Stimulated activated CD4-positive, alpha-beta T cell treated with anti-CD3 and anti-CD28 coated beads, Interleukin-15, amount 100 ng/mL, for 48 hours (primary cell): Measurements from ENCODE around the gene WASF2.
"Not testable (repeated sequence)": the region's sequence is repeated elsewhere in the genome, so short reads cannot be mapped to it uniquely, and the experiment has no call there.

Experiments
- DNase-seq, 2 donors: peaks; one replicate each; pipeline ENCODE4 v3.0.0-alpha.2; 2020; ENCODE audit warnings: low read depth in 2 of 2

Gene WASF2

GRCh38 chr1:27418326-27419185 is 71.4 kb downstream of the WASF2 start:
- DNase-seq = peak; percentile 62

GRCh38 chr1:27417713-27418112 is 72.3 kb downstream of the WASF2 start:
- no peak for DNase-seq

- peak in 1 of 2 donors; percentile 50 for DNase-seq
These were observed 73.4 kb downstream of the WASF2 start for GRCh38 chr1:27416387-27417111.

DNA sequence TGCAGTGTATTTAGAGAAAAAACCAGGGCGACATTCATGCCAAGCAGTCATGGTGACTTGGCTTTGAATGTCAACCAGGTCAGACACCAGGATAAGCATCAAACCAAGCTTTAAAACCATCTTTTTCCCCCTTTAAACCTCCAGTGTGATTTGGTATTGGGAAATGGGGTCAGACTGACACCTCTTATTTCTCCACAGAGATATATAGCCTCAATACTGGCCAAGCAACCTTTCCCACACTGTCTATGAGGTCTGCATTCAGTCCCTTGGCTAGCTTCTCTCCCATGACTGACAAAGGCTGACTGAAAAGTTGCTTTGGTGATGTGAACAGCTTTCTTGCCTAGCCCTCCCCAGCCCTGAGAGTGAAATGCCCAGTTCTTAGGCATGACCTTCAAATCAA is 75.9 kb downstream of the WASF2 start:
- no peak for DNase-seq

DNA sequence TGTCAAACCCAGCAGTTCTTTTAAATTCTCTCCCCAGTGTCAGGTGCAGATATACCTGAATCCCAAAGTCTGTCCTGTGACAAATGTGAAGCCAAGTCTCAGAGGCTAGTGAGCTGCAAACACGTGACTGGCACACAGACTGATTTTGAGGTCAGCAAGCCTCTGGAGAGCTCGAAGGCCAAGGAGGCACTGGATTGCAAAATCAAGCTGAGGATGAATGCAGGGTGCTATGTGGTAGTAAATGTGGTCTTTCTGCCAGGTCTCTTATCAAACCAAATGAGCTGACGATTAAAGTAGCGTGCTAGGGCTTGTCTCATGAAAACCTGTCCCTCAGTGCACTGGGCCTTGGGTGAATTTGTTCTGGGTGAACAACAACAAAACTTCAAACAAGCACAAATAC is 77.0 kb downstream of the WASF2 start:
- DNase-seq = no peak

DNA sequence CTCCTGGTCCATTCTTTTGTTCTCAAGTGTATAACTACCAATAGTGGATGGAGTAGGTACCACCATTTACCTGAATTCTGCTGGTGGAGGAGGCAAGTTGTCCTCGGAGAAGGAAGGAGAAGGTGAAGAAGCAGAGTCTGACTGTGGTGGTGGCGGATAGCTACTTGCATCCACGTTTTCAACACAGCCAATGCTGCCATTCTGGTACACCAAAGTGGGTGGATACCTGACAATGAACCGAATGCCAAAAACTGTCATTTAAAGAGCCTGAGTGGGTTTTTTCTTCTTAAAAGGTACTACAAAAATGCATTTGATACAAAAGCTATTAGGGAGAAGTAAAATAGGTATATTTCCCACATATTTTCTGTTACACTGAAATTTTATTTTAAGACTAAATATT is 77.5 kb downstream of the WASF2 start:
- no peak for DNase-seq

DNA sequence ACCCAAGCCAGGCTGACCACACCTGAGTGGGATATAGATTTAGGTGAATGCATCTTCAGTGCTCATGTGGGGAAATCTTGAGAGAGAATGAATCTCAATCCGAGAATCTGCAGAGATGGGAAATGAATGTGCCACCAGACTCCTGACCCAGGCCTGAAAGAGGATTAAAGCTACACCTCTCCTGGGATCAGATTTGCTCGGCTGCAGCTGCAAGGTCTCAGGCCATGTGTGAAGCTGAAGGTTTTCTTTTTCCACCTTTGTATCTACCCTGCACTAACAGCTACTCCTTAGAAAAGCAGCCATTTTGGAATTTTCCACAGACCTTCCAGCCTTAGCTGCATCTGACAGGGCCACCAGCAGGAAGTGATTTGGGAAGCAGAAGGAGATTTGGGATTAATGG is 79.3 kb downstream of the WASF2 start:
- DNase-seq = no peak

DNA sequence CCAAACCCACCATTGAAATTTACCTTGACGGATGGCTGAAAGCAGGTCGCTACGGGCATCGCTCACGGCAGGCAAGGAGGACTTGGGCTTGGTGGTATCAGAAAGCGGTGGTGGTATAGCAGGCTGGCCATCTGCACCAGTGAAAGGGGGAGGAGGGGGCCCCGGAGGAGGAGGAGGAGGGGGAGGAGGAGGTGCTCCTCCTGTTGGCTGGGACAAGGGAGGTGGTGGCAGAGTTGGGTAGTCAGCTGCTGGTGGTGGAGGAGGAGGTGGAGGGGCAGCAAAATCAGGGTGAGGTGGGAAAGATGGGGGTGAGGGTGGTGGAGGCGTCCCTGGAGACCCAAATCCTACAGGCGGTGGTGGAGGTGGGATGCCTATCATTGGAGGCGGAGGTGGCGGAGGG is 80.3 kb downstream of the WASF2 start:
- DNase-seq = no peak

DNA sequence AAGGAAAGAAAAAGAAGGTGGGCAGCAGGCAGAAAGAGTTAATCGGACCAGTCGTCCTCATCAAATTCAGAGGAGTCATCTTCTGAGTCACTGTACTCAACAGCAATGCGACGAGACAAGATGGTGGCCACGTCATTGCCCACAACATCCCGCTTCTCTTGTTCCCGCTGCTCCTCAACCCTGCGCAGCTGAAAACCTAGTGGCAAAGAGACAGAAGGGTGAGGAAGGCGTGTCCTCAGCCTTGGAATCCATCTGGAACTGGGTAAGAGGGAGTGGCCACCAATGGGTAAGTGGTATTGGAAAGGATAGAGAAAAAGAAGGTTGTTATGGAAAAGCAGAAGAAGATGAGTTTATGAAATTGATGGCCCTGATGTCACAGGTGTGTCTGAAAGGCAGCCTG is 81.8 kb downstream of the WASF2 start:
- DNase-seq = no peak

DNA sequence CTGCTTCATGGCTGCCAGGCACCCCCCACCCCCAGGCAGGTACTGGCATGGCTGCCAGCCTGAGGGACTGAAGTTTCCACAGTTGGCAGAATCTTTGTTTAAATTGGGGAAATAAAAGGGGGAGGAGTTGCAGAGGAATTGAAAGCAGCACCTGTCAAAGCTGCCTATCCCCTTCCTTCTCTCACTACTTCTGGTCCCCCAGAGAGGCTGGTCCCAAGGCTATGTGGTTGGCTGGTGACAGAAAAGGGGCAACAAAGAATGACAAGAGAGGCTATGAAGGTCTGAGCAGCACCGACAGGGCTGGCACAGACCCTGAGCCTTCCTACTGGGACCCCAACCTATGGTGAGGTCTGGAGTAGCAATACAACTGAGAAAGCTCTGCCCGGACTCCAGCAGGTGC is 83.2 kb downstream of the WASF2 start:
- not testable (repeated sequence) for DNase-seq

DNA sequence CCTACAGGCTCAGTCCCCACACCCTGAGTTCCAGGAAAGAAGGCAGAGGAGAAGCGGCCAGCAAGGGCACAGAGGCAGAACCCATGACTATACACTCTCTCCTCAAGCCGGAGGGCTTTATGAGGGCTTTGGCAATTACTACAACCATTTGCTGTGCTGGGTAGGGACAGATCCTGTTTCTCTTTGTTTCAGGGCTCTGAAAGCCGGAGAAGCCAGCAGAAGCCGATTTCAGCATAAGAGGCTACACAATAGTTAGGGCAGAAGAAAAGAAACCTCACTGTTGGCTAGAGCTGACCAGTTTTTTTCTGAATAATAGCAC is 83.6 kb downstream of the WASF2 start:
- no peak for DNase-seq

DNA sequence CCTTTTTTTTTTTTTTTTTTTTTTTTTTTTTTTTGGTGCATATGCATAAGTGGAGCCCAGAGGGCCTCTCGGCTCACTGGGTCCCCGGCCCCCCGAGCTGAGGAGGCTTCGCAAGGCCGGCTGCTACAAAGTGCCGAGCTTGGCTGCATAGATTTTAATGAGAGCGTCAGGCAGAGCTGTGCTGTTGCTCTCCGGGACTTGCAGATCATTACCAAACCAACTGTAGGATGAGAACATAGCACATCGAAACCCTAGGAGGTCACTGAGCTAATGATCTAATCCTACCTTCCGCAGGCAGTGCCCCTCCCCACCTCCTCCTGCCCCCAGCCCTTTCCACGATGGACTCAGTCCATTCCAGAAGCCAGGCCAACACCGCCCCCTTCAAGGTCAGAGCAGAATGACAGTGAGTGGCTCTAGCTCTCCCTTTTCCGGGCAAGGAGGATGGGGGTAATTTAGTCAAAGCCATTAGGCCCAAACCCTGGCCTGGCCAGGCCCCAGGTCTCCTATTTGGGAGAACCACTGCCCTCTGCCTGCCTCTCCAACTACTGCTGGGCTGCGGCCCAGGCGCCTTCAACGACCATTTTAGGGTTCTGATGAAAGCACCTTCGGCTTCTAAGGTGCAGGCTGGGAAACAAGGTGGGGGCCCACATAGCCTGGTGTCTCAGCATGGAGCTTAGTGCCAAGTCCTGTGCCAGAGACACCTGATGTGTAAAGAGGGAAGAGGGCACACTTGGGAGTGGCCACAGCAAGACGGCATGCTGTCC is 84.2 kb downstream of the WASF2 start:
- not testable (repeated sequence) for DNase-seq

- DNase-seq = no peak
These were observed 84.9 kb downstream of the WASF2 start for GRCh38 chr1:27405074-27405473.

- DNase-seq = no peak
These were observed 86.0 kb downstream of the WASF2 start for GRCh38 chr1:27403931-27404330.

DNA sequence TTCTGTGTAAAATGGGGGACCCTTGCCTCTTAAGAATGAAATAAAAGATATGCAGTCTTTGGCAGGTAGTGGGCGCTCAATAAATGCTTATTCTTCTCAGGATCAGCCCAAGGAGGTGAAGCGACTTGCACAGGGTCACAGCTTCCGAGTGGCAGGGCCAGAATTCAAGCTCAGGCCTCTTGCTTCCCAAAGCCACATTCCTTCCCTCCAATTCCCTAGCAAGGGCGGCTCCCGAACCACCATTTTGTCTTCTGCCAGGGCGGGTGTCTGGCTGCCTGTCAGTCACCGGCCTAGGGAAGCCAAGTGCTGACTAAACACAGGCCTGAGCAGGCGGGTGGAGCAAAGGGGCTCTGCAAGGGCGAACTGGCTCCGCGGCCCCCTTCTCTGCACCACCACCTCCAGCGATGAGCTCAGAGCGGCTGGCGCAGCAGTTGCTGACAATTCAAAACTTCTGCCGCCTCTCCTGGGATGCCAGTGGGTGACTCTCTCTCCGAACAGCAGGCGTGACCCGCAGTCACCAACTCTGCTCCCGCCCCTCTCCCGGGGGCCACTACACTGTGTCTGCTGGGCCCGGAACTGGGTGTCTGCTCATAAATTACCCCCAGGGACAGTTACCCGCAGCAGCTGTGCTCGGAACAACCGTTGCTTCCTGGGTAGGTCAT is 86.8 kb downstream of the WASF2 start:
- no peak for DNase-seq

- DNase-seq = no peak
These were observed 87.6 kb downstream of the WASF2 start for GRCh38 chr1:27402349-27402754.

GRCh38 chr1:27400963-27401341 is 89.0 kb downstream of the WASF2 start:
- no peak for DNase-seq

- no peak for DNase-seq
These were observed 89.6 kb downstream of the WASF2 start for GRCh38 chr1:27400082-27400962.

DNA sequence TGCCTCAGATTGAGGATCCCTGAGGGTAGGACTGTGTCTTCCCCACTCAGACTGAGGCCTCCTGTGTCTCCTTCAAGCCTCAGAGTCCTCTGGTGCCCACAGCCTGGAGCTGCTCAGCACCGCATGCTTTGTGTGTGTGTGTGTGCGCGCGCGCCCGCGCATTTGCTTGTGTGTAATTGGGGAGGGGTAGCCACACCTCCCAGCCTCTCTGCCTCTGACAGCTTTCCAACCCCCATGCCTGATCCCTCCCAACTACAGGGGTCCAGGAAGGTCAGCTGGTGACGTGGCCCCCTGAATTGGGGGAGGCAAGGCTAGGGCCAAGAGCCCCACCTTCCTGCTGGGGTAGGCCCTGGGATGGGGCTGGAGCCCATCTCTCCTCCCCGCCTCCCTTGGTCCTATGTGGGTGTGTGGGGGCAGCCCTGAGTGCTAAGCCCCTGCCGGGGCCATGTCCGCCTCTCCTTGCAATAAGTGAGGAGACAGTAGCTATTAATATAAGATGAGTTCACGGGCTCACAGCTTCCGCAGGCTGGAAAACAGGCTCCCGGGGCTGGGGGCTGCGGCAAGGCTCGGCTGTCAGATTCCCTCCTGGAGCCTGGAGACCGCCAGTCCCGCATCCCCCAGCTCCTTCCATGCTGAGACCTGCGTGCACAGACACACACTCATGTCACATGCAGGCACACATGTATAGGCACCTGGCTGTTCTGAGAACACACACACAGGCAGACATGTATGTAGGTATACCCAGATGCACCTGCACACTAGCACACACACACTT is 90.5 kb downstream of the WASF2 start:
- DNase-seq = no peak

DNA sequence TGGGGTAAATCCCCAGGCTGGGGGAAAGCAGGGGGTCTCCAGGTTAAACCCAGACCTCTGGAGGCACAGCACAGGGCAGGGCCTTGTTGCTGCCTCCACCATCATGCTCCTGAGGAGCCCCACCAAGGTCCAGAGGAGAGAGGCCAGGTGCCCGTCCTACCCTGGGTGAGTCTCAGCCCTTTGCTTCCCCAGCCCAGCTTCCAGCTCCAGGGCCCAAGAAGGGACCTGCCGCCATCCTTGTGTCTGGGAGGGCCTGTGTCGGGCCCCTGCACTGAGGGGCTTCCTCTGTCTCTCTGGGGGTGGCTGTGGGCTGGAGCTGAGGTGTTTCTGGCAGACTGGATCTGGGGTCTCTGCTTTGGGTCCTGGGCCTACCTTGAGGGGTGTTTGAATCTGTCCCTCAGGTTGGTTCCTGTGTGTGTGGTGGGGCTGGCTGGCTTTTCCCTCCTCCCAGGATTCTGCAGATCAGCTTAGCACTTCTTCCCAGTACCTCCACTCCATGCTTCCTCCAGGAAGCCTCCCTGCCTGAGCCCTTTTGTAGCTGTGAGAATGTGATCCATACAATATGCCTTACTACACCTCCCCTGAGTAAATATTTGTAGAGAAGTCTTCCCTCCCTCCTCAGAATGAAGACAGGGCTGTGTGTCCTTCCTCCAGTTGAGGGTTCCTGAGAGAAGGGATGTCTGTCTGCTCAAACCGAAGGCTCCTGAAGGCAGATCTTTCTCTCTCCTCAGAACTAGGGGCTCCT is 91.4 kb downstream of the WASF2 start:
- no peak for DNase-seq
